Fibroblast of lung (primary cell): ENCODE measurements around the gene ABR.

Source experiments
- EZH2 ChIP-seq: IDR thresholded peaks from 2 replicates; pipeline ENCODE4 v1.5.1; 2012; ENCODE audit warnings: low read length, control low read depth, mild to moderate bottlenecking; ENCODE audit errors: missing control alignments
- TF ChIP-seq, protein P1 (sequence below), 2 donors: IDR thresholded peaks in 1 of 2; conservative IDR thresholded peaks in 1 of 2; 1 replicate in 1 of 2; 2 replicates in 1 of 2; pipeline ENCODE4 v1.5.1; 2011 to 2012; ENCODE audit warnings: low read length in 2 of 2, control low read depth in 1 of 2, inconsistent platforms in 1 of 2, low read depth in 1 of 2, mild to moderate bottlenecking in 1 of 2

DNA sequence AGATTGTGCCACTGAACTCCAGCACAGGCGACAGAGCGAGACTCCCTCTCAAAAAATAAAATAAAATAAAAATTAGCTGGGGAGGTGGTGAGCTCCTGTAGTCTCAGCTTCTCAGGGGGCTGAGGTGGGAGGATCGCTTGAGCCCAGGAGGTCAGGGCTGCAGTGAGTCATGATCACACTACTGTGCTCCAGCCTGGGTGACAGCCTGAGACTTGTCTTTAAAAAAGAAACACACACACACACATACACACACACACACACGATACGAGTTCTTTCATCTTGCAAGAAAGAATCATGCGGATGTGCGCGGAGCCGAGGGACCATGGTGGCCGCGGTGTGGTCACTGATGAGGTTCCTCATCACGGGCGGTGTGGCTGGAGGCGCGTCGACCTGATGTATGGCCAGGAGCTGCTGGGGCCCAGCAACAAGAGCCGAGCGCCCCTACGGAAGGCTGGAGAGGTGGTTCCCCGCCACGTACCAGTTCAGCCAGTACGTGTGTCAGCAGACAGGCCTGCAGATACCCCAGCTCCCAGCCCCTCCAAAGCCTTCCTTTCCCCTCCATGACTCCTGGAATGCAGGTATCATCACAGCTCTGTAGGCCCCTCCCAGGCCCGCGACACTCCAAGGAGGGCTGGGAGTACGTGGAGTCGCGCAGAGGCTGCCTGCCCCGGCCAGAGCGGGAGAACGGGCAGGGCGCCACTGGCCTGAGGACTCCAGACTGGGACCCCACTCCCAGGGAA is 220.9 kb downstream of the ABR start:
- TF ChIP-seq, protein P1, sequence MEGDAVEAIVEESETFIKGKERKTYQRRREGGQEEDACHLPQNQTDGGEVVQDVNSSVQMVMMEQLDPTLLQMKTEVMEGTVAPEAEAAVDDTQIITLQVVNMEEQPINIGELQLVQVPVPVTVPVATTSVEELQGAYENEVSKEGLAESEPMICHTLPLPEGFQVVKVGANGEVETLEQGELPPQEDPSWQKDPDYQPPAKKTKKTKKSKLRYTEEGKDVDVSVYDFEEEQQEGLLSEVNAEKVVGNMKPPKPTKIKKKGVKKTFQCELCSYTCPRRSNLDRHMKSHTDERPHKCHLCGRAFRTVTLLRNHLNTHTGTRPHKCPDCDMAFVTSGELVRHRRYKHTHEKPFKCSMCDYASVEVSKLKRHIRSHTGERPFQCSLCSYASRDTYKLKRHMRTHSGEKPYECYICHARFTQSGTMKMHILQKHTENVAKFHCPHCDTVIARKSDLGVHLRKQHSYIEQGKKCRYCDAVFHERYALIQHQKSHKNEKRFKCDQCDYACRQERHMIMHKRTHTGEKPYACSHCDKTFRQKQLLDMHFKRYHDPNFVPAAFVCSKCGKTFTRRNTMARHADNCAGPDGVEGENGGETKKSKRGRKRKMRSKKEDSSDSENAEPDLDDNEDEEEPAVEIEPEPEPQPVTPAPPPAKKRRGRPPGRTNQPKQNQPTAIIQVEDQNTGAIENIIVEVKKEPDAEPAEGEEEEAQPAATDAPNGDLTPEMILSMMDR (conservative IDR thresholded peaks at IDR 0.05 in 1 of 2, IDR thresholded peaks at IDR 0.05 in 1 of 2; ENCODE audit: low read depth in 1 of 2, low read length in 2 of 2), result no peak
- no peak for TF ChIP-seq EZH2
